GM21526 (cell line): Measurements from ENCODE around the gene BNIPL.

Experiments used
- ATAC-seq: cut with Tn5 transposase; IDR thresholded peaks from one replicate; pipeline ENCODE4 v1.9.1; 2021; ENCODE audit warnings: moderate library complexity; ENCODE audit not compliant: unreplicated experiment, low FRiP score

Gene BNIPL

DNA sequence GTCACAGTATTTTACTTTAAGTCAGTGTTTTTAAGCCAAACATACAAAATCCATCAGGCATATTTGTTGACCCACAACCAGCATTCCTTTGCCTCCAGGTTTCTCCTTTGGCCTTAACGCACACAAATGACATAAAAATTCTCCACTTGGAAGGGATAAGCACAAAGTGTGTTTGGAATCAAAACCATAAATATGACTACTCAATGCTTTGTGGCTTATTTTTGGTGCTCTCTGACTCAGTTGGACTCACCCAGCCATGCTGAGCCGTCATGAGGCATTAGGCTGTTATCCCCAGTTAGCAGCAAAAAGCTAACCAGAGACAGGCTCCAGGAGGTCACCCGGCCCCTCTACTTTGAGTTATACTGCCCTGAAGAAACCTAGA lies 27.2 kb upstream of the BNIPL start:
- ATAC-seq, result no peak

DNA sequence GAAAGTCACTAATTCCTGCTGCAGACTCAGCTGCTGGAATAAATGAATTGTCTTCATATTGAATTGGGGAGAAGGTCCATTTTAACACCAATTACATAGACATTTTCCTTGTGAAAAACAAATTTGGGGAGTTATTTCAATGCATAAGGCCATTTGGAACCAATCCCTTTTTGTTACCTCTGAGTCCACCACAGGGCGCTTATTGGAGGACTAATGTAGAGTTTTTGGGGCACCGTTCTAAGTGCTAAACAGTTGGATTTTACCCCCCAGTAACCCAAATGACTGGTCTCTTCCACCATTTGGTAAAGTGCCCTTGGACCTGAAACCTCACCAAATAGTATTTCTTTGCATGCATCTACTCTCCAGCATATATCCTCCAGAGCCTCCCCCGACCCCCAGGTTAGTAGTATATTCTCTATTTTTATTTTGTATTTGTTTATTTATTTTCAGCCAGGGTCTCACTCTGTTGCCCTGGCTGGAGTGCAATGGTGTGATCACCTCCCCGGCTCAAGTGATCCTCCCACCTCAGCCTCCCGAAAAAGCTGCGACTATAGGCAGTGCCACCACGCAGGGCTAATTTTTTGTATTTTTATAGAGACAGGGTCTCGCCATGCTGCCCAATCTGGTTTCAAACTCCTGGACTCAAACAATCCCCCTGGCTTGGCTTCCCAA lies 26.6 kb upstream of the BNIPL start:
- ATAC-seq, result no peak

DNA sequence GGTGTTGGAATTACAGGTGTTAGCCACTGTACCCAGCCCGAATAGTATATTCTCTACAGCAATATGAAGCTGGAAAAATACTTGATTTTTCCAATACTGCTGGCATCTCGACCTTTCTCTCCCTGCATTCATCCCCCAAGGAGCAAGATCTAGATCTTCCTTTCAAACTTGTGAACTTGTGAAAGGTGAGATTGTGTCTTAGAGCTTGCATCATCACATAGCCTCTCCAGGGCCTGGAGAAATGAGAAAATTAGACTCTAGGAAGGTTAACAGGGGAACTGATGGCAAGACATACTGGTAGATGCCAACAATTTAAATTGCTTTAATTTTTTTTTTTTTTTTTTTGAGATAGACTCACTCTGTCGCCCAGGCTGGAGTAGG lies 26.1 kb upstream of the BNIPL start:
- no peak for ATAC-seq

DNA sequence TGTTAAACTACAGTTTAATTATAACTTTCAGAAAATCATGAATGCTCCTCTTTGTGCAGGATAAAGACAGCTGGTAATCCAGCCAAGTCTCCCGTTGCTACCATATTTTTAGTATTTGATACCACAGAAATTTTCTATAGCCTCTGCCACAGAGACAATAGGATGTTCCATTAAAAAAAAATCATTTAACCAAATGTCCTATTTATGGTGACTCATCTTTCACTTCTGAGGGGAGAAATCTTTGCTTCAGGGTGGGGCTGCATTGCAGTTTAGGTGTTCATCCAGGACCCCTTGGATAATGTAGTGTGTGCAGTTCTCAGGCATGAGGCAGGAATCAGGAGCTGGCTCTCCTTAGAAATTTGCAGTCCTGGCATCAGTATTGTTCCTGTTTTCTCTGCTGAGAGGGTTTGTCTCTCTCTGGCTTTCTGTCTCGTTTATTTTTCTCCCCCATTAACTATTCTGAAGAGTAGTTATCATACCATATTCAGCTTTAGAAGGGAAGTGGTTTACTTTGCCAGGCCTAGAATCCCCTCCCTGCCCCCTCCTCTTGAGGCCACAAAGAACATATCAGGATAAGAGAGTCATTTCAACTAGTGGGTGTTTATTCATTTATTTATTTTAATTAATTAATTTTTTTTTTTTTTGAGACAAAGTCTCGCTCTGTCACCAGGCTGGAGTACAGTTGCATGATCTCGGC lies 25.1 kb upstream of the BNIPL start:
- ATAC-seq, result no peak

DNA sequence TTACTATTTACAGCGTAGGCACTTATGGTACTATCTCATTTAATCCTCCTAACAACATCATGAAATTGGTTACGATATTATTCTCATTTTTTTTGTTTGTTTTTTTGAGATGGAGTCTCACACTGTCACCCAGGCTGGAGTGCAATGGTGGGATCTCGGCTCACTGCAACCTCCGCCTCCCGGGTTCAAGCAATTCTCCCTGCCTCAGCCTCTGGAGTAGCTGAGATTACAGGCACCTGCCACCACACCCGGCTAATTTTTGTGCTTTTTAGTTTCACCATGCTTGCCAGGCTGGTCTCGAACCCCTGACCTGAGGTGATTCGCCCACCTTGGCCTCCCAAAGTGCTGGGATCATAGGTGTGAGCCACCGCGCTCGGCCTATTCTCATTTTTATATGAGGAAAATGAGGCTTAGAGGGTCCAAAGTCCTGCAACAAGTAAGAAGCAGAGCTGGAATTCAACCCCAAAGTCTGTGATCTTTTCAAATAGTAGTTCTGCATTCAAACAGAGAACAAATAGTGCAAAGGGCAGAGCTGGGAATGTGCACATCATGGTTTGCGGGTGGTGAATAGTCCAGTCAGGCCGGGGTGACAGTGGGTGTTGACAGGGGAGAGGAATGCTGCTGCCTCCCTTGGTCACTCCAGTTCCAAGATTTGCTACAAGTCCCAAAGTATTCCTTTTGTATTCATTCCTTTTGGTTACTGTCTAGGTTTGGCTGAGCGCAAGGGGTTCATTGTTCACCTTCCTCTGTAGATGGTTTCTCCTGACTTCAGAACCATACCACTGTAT lies 23.5 kb upstream of the BNIPL start:
- ATAC-seq, result no peak

DNA sequence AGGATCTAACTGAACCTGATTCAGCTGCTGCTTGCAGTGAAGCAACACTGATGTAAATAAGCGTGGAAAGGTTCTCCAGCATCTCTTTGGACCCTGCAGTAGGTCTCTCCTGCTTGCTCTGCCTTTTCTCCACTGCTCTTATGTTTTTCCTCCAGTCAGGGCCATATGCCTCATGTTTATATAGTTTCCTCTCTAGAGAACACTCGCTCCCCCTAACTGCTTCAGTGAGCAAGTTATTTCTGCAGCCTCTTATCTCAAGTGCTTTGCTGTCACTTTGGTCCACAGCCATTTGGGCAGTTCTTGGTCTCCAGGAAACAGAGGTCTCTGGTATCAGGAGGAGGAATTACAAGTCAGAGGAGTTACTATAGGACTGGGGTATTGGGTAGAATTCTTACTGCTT lies 22.9 kb upstream of the BNIPL start:
- ATAC-seq, result no peak

DNA sequence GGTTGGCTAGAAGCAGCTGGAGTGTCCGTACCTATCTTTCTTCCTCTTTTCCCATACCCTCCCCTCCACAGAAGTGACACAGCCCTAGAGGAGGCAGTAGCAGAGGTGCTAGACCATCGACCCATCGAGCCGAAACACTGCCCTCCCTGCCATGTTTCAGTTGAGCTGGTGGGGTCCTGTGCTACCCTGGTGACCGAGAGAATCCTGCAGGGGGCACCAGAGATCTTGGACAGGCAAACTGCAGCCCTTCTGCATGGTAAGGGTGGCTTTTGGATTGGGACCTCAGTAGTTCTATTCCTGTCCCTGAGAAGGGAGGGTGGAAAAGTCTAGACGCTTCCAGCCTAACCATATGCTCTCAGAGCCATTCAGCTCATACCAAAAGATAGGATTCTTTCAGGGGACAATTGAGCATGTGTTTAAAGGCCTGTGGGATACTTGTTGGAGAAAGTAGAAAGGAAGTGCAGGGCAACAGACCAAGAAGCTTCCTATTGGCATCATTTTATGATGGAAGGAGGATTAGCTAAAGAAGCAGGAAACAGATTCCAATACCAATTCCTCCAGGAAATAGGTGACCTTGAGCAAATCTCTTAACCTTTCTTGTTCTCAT lies 11.7 kb upstream of the BNIPL start:
- no peak for ATAC-seq

DNA sequence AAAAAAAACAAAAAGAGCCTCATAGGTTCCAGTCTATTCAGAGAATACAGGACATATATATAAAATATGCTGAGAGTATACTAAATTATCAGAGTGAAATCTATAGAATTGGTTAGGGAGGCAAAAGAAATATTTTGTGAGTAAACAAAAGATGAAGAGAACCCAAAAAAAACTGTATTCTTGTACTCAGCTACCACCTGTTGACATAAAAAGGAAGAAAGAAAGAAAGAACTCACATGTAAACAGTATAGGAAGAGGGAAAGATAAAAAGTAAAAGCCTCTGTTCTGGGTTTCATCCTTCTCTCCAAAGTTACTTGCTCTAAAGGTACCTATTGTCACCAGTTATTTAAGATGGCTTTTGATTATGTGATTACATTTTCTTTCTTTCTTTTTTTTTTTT lies 9.9 kb upstream of the BNIPL start:
- no peak for ATAC-seq

DNA sequence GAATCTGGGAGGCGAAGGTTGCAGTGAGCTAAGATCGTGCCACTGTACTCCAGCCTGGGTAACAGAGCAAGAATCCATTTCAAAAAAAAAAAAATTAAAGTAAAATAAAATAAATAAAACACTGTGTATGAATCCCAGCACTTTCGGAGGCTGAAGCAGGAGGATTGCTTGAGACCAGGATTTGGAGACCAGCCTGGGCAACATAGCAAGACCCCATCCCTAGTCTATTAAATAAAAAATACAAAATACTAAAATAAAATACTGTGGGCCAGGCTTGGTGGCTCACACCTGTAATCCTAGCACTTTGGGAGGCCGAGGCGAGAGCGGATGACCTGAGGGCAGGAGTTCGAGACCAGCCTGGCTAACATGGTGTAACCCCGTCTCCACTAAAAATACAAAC lies 4.2 kb upstream of the BNIPL start:
- ATAC-seq, result no peak

DNA sequence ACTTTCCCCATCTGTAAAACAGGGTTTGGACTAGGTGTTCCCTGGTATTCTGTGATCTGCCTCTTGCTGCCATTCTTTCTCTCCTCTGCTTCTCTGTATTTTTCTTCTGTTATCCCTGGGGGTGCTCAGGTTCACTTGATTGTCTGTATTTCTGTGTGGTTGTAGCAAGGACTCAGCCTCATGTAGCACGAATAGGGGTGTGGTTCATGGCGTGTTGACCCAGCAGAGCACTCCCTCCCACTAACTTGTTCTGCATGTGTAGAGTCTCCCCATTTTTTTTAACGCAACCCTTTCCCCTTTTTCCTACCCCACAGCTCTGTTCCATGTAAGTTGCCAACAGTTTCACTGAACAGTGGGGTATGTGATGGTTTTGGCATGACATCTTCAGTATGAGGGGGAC lies 1.2 kb upstream of the BNIPL start:
- no peak for ATAC-seq

DNA sequence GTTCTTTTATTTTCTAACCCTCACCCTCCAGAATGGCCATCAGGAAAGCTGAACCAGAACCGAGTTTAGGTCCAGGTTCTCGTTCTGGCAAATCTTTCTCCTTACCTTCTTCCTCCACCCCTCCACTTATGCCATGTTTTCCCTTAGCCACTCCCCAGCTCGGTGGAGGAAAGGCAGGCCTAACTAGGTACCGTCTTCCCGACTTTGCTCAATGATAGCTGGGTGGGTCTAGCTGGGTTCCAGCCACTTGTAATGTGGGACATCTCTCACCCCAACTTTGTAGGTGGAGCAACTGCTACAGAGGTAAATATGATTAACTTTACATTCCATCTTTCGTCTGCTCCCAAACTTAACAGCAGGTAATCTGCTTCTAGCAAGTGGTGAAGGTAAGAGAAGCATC lies 646 bp downstream of the BNIPL start:
- no peak for ATAC-seq

DNA sequence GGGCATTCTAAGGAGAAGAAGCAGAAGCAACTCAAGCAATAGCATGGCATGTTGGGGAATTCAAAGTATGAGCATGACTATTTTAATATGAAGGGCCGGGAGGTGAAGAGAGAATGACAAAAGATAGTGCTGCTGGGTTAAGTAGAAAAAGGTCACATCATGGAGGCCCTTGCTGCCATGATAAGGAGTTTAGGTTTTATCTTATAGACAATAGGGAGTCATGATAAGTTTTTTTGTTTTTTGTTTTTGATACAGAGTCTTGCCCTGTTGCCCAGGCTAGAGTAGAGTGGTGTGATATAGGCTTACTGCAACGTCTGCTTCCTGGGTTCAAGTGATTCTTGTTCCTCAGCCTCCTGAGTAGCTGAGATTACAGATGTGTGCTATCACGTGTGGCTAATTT lies 3.1 kb downstream of the BNIPL start:
- no peak for ATAC-seq

DNA sequence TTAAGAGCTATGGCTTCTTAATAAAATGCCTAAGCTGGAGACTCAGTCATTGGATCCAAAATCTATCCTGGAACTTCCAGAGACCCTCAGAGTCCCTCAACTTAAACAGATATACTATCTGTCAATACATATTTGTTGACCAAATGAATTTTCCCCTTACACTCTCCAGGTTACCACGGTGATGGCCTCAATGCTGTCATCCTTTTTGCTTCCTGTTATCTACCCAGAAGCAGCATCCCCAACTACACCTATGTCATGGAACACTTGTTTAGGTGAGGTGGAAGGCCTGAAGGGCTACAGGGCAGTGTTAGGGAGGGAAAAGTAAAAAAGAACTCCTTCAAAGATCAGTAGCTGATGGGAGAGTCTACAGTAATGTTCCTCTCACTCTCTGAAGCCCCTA lies 6.8 kb downstream of the BNIPL start:
- ATAC-seq, result no peak

DNA sequence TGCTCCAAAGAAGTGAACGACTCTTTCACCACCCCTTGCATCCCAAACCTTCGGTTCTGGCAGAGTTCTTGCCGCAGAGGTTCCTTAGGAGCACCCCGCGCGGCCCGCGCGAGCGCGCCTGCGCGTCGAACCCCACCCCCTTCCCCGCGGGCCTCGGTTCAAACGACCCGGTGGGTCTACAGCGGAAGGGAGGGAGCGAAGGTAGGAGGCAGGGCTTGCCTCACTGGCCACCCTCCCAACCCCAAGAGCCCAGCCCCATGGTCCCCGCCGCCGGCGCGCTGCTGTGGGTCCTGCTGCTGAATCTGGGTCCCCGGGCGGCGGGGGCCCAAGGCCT lies 11.2 kb downstream of the BNIPL start, which contains the start of gene C1orf56:
Gene C1orf56 (plus strand): TSS at position 161 of the 334 bp plus-strand sequence. CDS start 97 bp downstream, at position 258.
- ATAC-seq, result no peak

DNA sequence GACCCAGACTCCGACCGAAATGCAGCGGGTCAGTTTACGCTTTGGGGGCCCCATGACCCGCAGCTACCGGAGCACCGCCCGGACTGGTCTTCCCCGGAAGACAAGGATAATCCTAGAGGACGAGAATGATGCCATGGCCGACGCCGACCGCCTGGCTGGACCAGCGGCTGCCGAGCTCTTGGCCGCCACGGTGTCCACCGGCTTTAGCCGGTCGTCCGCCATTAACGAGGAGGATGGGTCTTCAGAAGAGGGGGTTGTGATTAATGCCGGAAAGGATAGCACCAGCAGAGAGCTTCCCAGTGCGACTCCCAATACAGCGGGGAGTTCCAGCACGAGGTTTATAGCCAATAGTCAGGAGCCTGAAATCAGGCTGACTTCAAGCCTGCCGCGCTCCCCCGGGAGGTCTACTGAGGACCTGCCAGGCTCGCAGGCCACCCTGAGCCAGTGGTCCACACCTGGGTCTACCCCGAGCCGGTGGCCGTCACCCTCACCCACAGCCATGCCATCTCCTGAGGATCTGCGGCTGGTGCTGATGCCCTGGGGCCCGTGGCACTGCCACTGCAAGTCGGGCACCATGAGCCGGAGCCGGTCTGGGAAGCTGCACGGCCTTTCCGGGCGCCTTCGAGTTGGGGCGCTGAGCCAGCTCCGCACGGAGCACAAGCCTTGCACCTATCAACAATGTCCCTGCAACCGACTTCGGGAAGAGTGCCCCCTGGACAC lies 11.7 kb downstream of the BNIPL start:
- ATAC-seq, result no peak

DNA sequence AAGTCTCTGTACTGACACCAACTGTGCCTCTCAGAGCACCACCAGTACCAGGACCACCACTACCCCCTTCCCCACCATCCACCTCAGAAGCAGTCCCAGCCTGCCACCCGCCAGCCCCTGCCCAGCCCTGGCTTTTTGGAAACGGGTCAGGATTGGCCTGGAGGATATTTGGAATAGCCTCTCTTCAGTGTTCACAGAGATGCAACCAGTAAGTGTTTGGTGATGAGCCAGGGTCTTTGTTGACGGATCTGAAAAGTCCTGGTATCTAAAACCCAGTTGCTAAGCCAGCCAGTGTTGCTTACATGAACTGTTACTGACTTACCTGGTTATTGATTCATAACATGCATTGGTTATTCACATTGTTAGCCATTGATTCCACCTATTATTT lies 12.3 kb downstream of the BNIPL start:
- ATAC-seq, result no peak

DNA sequence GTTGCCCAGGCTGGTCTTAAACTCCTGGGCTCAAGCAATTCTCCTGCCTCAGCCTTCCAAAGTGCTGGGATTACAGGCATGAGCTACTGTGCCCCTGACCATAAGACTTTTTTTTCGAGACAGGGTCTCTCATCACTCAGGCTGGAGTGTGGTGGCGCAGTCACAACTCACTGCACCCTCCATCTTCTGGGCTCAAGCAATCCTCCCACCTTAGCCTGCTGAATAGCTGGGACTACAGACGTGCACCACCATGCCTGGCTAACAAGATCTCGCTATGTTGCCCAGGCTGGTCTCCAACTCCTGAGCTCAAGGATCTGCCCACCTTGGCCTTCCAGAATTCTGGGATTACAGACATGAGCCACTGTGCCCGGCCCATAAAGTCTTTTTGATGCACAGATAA lies 13.1 kb downstream of the BNIPL start:
- ATAC-seq, result no peak

DNA sequence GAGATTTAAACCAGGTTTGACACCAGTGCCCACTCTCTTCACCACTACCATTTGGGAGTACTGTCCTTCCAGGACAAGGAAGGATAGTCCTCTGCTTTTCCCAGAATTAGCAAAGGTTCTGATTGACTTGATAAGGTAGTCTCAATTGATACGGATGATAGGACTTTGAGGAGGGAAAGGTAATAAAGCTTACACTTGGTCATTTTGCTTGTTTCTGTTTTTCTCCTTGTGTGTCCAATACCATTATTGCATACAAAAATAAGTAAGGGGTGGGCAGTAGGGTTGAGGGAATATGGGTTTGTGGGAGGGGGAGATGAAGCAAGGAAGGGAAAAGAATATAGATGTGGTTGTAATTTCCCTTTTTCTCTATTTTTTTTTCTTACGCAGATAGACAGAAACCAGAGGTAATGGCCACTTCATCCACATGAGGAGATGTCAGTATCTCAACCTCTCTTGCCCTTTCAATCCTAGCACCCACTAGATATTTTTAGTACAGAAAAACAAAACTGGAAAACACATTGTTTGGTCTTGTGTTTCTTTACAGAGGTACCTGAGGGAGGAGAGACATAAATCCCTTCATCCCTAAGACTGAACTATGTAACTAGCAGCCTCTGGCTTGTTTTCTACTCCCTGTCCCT lies 13.8 kb downstream of the BNIPL start:
- no peak for ATAC-seq

DNA sequence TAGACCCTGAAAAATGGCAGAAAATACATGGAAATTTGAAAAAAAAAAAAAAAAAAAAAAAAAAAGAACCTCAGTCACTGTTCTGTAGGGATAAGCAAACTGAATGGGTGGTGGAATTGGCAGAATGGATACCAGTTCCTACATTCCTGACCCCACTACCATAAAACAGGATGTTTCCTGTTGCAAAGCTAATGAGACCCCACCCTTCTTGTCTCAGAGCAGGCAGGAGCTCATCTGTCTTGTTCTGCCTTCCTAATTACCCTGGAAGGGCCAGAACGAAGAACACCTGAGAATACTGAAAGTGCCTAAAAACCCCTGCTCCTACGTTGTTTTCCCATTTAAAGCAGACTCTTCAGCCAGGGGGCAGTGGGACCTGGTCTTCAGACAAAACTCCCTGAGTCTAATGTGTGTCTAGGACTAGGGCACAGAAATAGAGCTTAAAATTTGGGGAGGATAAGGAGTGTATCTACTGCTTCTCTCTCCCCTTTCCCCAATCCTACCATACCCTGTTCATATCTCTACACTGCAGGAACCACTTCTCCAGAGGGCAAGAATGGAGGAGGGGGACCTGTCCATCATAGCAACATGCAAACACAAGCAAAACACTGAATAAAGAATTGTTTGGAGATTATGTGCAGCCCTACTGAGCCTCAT lies 15.1 kb downstream of the BNIPL start:
- ATAC-seq, result no peak
